ENCODE results near the gene PIP5K1C. TPM values are rescaled to one million over a fixed set of nuclear protein-coding genes. Genes with fewer than 3 reads are reported as not detected.

Gene PIP5K1C
- total and polyA plus RNA-seq, 10 of the 15 experiments (the other 5 are each of a cell fraction or from before 2014, with no cell fraction given), result 0.39 to 19.6 (median 5.3) TPM

DNA sequence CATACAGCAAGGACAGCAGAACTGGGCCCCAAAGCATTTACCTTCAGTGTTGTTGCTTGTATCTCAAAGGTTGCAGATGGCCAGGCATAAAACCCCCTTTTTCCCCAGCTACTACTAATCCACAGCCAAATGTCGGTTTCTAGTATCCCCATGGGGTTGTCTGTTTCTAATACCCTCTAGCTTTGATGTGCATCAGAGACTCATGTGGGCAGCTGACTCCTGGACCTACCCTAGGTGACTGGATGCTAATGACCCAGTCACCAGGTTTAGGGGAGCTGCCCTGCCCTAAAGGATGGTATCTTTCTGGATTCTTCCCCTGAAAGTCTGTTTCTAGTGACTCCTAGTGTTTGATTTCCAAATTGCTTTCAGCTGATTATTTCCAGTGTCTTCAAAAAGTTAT is 31.8 kb upstream of the PIP5K1C start:
- Histone ChIP-seq H2AFZ (ENCODE audit: control insufficient read depth, low read depth, low read length) (no peak overlapping the region), H3K27ac (ENCODE audit: control insufficient read depth, insufficient read depth) (no peak overlapping the region), H3K9me3 (replicated peaks; ENCODE audit: control insufficient read depth, insufficient read depth, low read length) (no peaks in the 10 kb centered on the region), H3K9ac (ENCODE audit: control insufficient read depth, insufficient read depth, low read length) (no peak overlapping the region), H3K36me3 (ENCODE audit: control insufficient read depth in 2 of 2, insufficient read depth in 2 of 2, low read length in 1 of 2) (no peaks in the 10 kb centered on the region), H3K4me3 (no peak overlapping the region), H4K20me1 (ENCODE audit: control insufficient read depth, insufficient read depth) (no peaks in the 10 kb centered on the region), H3K4me1 (ENCODE audit: control insufficient read depth, insufficient read depth, low read length) (no peaks in the 10 kb centered on the region), H3K4me2 (ENCODE audit: control insufficient read depth, insufficient read depth) (no peak overlapping the region), H3K27me3 (replicated peaks in 1 of 2; ENCODE audit: control insufficient read depth in 2 of 2, insufficient read depth in 2 of 2, low read length in 1 of 2) (no peaks in the 10 kb centered on the region), H3K79me2 (ENCODE audit: control insufficient read depth, insufficient read depth, low read length) (no peaks in the 10 kb centered on the region)
- ATAC-seq, result no peak
- in situ Hi-C loops (cut with MboI), result no loop called here
- intact Hi-C loops (cut with micrococcal nuclease; ENCODE audit: unreplicated experiment), result no loop called here
- DNase-seq (ENCODE audit: low read depth, low spot score), result no peak
- CTCF ChIA-PET, result interaction anchor here (0.6 kb wide), 1 partner anchor 378 kb away, joined by 3 read pairs; no protein-coding TSS in a partner anchor
- POLR2A ChIA-PET, result no interaction called here
- BruUV-seq (replicated peaks), result no TSS peak
- RAD21 ChIA-PET (ENCODE audit: unreplicated experiment), result no interaction called here
- no peak for TF ChIP-seq POU2F2 (IDR thresholded peaks at IDR 0.05; ENCODE audit: borderline replicate concordance, low read depth, low read length)
- no peak for TF ChIP-seq SUZ12 (IDR thresholded peaks at IDR 0.05; ENCODE audit: unreplicated experiment)
- no peak for TF ChIP-seq CEBPB (IDR thresholded peaks at IDR 0.05; ENCODE audit: borderline replicate concordance in 1 of 2, low read depth in 2 of 2, low read length in 2 of 2)
- TF ChIP-seq, protein P1, sequence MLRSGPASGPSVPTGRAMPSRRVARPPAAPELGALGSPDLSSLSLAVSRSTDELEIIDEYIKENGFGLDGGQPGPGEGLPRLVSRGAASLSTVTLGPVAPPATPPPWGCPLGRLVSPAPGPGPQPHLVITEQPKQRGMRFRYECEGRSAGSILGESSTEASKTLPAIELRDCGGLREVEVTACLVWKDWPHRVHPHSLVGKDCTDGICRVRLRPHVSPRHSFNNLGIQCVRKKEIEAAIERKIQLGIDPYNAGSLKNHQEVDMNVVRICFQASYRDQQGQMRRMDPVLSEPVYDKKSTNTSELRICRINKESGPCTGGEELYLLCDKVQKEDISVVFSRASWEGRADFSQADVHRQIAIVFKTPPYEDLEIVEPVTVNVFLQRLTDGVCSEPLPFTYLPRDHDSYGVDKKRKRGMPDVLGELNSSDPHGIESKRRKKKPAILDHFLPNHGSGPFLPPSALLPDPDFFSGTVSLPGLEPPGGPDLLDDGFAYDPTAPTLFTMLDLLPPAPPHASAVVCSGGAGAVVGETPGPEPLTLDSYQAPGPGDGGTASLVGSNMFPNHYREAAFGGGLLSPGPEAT (IDR thresholded peaks at IDR 0.05; ENCODE audit: low read depth), result no peak
- SMC1A ChIA-PET (ENCODE audit: uncharacterized antibody, unreplicated experiment), result no interaction called here
- no peak for FAIRE-seq
- 0% methylated on average over 1 of the region's 1 CpG for WGBS (ENCODE audit: insufficient coverage, insufficient replicate concordance, low lambda C conversion rate, missing lambda C conversion rate)

DNA sequence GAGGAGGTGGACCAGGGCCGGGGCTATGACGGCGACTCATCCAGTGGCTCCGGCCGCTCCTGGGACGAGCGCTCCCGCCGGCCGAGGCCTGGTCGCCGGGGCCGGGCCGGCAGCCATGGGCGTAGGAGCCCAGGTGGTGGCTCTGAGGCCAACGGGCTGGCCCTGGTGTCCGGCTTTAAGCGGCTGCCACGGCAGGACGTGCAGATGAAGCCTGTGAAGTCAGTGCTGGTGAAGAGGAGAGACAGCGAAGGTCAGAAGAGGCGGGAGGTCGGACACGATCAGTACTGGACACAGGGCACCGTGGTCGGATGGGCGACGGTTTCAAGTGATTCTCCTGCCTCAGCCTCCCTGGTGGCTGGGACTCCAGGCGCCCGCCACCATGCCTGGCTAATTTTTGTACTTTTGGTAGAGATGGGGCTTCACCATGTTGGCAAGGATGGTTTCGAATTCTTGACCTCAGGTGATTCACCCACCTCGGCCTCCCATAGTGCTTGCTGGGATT is 30.2 kb upstream of the PIP5K1C start:
- ChIA-PET RAD21 (ENCODE audit: unreplicated experiment) (no interaction called here), POLR2A (interaction anchor here (0.6 kb wide), 1 partner anchor 943 kb away, joined by 4 read pairs; no protein-coding TSS in a partner anchor), CTCF (no interaction called here), SMC1A (ENCODE audit: uncharacterized antibody, unreplicated experiment) (no interaction called here)
- intact Hi-C loops (cut with micrococcal nuclease; ENCODE audit: unreplicated experiment), result no loop called here
- in situ Hi-C loops (cut with MboI), result no loop called here
- no peaks in the 10 kb centered on the region for H3K9me3 ChIP-seq (replicated peaks; ENCODE audit: control insufficient read depth, insufficient read depth, low read length)
- no TSS peak for BruUV-seq (replicated peaks)
- H3K27ac ChIP-seq (ENCODE audit: control insufficient read depth, insufficient read depth), result no peak overlapping the region
- H3K9ac ChIP-seq (ENCODE audit: control insufficient read depth, insufficient read depth, low read length), result no peak overlapping the region
- TF ChIP-seq, protein P2, sequence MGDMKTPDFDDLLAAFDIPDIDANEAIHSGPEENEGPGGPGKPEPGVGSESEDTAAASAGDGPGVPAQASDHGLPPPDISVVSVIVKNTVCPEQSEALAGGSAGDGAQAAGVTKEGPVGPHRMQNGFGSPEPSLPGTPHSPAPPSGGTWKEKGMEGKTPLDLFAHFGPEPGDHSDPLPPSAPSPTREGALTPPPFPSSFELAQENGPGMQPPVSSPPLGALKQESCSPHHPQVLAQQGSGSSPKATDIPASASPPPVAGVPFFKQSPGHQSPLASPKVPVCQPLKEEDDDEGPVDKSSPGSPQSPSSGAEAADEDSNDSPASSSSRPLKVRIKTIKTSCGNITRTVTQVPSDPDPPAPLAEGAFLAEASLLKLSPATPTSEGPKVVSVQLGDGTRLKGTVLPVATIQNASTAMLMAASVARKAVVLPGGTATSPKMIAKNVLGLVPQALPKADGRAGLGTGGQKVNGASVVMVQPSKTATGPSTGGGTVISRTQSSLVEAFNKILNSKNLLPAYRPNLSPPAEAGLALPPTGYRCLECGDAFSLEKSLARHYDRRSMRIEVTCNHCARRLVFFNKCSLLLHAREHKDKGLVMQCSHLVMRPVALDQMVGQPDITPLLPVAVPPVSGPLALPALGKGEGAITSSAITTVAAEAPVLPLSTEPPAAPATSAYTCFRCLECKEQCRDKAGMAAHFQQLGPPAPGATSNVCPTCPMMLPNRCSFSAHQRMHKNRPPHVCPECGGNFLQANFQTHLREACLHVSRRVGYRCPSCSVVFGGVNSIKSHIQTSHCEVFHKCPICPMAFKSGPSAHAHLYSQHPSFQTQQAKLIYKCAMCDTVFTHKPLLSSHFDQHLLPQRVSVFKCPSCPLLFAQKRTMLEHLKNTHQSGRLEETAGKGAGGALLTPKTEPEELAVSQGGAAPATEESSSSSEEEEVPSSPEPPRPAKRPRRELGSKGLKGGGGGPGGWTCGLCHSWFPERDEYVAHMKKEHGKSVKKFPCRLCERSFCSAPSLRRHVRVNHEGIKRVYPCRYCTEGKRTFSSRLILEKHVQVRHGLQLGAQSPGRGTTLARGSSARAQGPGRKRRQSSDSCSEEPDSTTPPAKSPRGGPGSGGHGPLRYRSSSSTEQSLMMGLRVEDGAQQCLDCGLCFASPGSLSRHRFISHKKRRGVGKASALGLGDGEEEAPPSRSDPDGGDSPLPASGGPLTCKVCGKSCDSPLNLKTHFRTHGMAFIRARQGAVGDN (IDR thresholded peaks at IDR 0.05), result no peak
- no peaks in the 10 kb centered on the region for H3K36me3 ChIP-seq (ENCODE audit: control insufficient read depth in 2 of 2, insufficient read depth in 2 of 2, low read length in 1 of 2)
- no peaks in the 10 kb centered on the region for H3K79me2 ChIP-seq (ENCODE audit: control insufficient read depth, insufficient read depth, low read length)
- H4K20me1 ChIP-seq (ENCODE audit: control insufficient read depth, insufficient read depth), result no peaks in the 10 kb centered on the region
- no peaks in the 10 kb centered on the region for H3K27me3 ChIP-seq (replicated peaks in 1 of 2; ENCODE audit: control insufficient read depth in 2 of 2, insufficient read depth in 2 of 2, low read length in 1 of 2)
- ATAC-seq (no peak), DNase-seq (ENCODE audit: low read depth, low spot score) (no peak), FAIRE-seq (no peak)
- no peak overlapping the region for H2AFZ ChIP-seq (ENCODE audit: control insufficient read depth, low read depth, low read length)
- H3K4me1 ChIP-seq (ENCODE audit: control insufficient read depth, insufficient read depth, low read length), result no peaks in the 10 kb centered on the region
- H3K4me2 ChIP-seq (ENCODE audit: control insufficient read depth, insufficient read depth), result no peak overlapping the region
- WGBS (ENCODE audit: insufficient coverage, insufficient replicate concordance, low lambda C conversion rate, missing lambda C conversion rate), result 60% methylated on average over 32 of the region's 32 CpGs
- H3K4me3 ChIP-seq, result no peak overlapping the region
